K562 (cell line): Measurements from ENCODE around the gene HPD. TPM values are rescaled to one million over a fixed set of nuclear protein-coding genes. Genes with fewer than 3 reads are reported as not detected.

Source experiments
- ARID2 ChIP-seq: fragments of 450-650 bp; IDR thresholded peaks from 2 replicates; pipeline ENCODE4 v1.6.1; 2017; ENCODE audit warnings: antibody characterized with exemption, mild to moderate bottlenecking
- ELF1 ChIP-seq: fragments of 200-800 bp; sonication (Bioruptor generic); IDR thresholded peaks from 2 replicates; pipeline ENCODE4 v1.6.1; 2016; ENCODE audit warnings: missing genetic modification characterization, missing compliant biosample characterization
- KAT2B ChIP-seq: IDR thresholded peaks from one replicate; pipeline ENCODE4 v1.6.1; 2012; ENCODE audit warnings: low read depth, mild to moderate bottlenecking, control low read depth, inconsistent platforms, low read length, moderate library complexity
- LCOR ChIP-seq: sonication (generic); formaldehyde crosslinking; IDR thresholded peaks from 2 replicates; pipeline ENCODE4 v1.8.0; 2022; ENCODE audit warnings: mild to moderate bottlenecking, missing genetic modification reagents
- MXI1 ChIP-seq: IDR thresholded peaks from 2 replicates; pipeline ENCODE4 v1.6.1; 2011; ENCODE audit warnings: low read depth, mild to moderate bottlenecking, improper control_type of control experiment, low read length
- TAF15 ChIP-seq: fragments of 200-400 bp; formaldehyde crosslinking; IDR thresholded peaks from 2 replicates; pipeline ENCODE4 v1.6.1; 2017; ENCODE audit warnings: mild to moderate bottlenecking, low read depth, low read length, moderate library complexity
- TRIM25 ChIP-seq: fragments of 450-650 bp; IDR thresholded peaks from 2 replicates; pipeline ENCODE4 v1.7.0; 2016; ENCODE audit warnings: borderline replicate concordance
- ZNF280B ChIP-seq: fragments of 250-450 bp; sonication (Bioruptor Pico); IDR thresholded peaks from 2 replicates; pipeline ENCODE4 v1.5.1; 2021; ENCODE audit warnings: mild to moderate bottlenecking
- ZNF408 ChIP-seq: fragments of 250-450 bp; sonication (Bioruptor Pico); IDR thresholded peaks from 2 replicates; pipeline ENCODE4 v1.4.0; 2020; ENCODE audit warnings: low read depth, mild to moderate bottlenecking, moderate library complexity
- ZNF445 ChIP-seq: fragments of 250-450 bp; sonication (Bioruptor Pico); IDR thresholded peaks from 2 replicates; pipeline ENCODE4 v1.4.0; 2020; ENCODE audit warnings: low read depth, mild to moderate bottlenecking, moderate library complexity
- ZNF507 ChIP-seq: conservative IDR thresholded peaks from 2 replicates; pipeline ENCODE4 v1.6.1; 2017; ENCODE audit warnings: missing genetic modification characterization, missing compliant biosample characterization
- ZNF696 ChIP-seq: fragments of 250-450 bp; sonication (Bioruptor Pico); conservative IDR thresholded peaks from 2 replicates; pipeline ENCODE4 v1.4.0; 2020; ENCODE audit warnings: mild to moderate bottlenecking, moderate library complexity
- polyA plus RNA-seq, 8 experiments: library from polyadenylated mRNA; depleted of rRNA in 4 of 8; stranded (reverse) in 5 of 8; unstranded in 3 of 8; fragments of >200 nt; fragmentation: Nextera tagmentation in 2 of 8; fragmentation: Illumina TruSeq in 1 of 8; extraction: Ambion mirVana in 2 of 8; extraction: Trizol in 1 of 8; gene quantifications; 2 replicates each; pipeline versions ENCODE4 v1.2.1 to v1.2.3, GENCODE V29; 2011 to 2014; ENCODE audit warnings: inconsistent platforms in 1 of 8, missing spikeins in 1 of 8
- total RNA-seq, 7 experiments: library from RNA; depleted of rRNA in 6 of 7; stranded (reverse); fragments of >200 nt in 6 of 7; fragmentation: Illumina TruSeq in 2 of 7; extraction: Trizol in 2 of 7; gene quantifications; 2 replicates each; pipeline versions ENCODE4 v1.2.1 to v1.2.3, GENCODE V29; 2011 to 2021; ENCODE audit warnings: low replicate concordance in 1 of 7
- TF ChIP-seq, protein P1 (sequence below): fragments of 250-450 bp; sonication (Bioruptor Pico); IDR thresholded peaks from 2 replicates; pipeline ENCODE4 v1.8.0; 2022; ENCODE audit warnings: moderate library complexity, mild to moderate bottlenecking, inconsistent platforms
- TF ChIP-seq, protein P2 (sequence below): fragments of 250-450 bp; sonication (Bioruptor Pico); IDR thresholded peaks from 2 replicates; pipeline ENCODE4 v1.4.0; 2020
- TF ChIP-seq, protein P3 (sequence below): sonication (generic); formaldehyde crosslinking; IDR thresholded peaks from 2 replicates; pipeline ENCODE4 v1.8.0; 2022; ENCODE audit warnings: missing genetic modification reagents, mild to moderate bottlenecking, borderline replicate concordance
- TF ChIP-seq, protein P4 (sequence below): fragments of 250-450 bp; sonication (Bioruptor Pico); IDR thresholded peaks from 2 replicates; pipeline ENCODE4 v1.8.0; 2021; ENCODE audit warnings: moderate library complexity, mild to moderate bottlenecking, inconsistent platforms
- TF ChIP-seq, protein P5 (sequence below): sonication (generic); formaldehyde crosslinking; IDR thresholded peaks from 2 replicates; pipeline ENCODE4 v1.8.1; 2023; ENCODE audit warnings: mild to moderate bottlenecking, missing genetic modification reagents

The HPD gene
- total and polyA plus RNA-seq, 9 of the 15 experiments (the other 6 are each of a cell fraction or from before 2014, with no cell fraction given) = 0.06 to 0.29 (median 0.07) TPM; not detected in 4

- TF ChIP-seq, protein P1, sequence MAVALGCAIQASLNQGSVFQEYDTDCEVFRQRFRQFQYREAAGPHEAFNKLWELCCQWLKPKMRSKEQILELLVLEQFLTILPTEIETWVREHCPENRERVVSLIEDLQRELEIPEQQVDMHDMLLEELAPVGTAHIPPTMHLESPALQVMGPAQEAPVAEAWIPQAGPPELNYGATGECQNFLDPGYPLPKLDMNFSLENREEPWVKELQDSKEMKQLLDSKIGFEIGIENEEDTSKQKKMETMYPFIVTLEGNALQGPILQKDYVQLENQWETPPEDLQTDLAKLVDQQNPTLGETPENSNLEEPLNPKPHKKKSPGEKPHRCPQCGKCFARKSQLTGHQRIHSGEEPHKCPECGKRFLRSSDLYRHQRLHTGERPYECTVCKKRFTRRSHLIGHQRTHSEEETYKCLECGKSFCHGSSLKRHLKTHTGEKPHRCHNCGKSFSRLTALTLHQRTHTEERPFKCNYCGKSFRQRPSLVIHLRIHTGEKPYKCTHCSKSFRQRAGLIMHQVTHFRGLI = no peak
- TF ChIP-seq ELF1 (tag) (peak; percentile 81), TRIM25 (no peak), KAT2B (no peak), LCOR (peak; percentile 95), ARID2 (no peak), MXI1 (peak; percentile 93), ZNF445 (no peak), ZNF696 (CRISPR knock-in tag) (no peak), ZNF280B (CRISPR knock-in tag) (no peak), TAF15 (no peak), ZNF408 (no peak), ZNF507 (tag) (no peak)
- TF ChIP-seq, protein P2, sequence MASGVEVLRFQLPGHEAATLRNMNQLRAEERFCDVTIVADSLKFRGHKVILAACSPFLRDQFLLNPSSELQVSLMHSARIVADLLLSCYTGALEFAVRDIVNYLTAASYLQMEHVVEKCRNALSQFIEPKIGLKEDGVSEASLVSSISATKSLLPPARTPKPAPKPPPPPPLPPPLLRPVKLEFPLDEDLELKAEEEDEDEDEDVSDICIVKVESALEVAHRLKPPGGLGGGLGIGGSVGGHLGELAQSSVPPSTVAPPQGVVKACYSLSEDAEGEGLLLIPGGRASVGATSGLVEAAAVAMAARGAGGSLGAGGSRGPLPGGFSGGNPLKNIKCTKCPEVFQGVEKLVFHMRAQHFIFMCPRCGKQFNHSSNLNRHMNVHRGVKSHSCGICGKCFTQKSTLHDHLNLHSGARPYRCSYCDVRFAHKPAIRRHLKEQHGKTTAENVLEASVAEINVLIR (CRISPR knock-in tag) = peak; percentile 40
- TF ChIP-seq, protein P3, sequence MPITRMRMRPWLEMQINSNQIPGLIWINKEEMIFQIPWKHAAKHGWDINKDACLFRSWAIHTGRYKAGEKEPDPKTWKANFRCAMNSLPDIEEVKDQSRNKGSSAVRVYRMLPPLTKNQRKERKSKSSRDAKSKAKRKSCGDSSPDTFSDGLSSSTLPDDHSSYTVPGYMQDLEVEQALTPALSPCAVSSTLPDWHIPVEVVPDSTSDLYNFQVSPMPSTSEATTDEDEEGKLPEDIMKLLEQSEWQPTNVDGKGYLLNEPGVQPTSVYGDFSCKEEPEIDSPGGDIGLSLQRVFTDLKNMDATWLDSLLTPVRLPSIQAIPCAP = no peak
- TF ChIP-seq, protein P4, sequence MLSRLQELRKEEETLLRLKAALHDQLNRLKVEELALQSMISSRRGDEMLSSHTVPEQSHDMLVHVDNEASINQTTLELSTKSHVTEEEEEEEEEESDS = no peak
- TF ChIP-seq, protein P5, sequence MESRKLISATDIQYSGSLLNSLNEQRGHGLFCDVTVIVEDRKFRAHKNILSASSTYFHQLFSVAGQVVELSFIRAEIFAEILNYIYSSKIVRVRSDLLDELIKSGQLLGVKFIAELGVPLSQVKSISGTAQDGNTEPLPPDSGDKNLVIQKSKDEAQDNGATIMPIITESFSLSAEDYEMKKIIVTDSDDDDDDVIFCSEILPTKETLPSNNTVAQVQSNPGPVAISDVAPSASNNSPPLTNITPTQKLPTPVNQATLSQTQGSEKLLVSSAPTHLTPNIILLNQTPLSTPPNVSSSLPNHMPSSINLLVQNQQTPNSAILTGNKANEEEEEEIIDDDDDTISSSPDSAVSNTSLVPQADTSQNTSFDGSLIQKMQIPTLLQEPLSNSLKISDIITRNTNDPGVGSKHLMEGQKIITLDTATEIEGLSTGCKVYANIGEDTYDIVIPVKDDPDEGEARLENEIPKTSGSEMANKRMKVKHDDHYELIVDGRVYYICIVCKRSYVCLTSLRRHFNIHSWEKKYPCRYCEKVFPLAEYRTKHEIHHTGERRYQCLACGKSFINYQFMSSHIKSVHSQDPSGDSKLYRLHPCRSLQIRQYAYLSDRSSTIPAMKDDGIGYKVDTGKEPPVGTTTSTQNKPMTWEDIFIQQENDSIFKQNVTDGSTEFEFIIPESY = peak; percentile 91
Observed at GRCh38 chr12:121888478-121889273, 30.0 kb upstream of the HPD start, which contains the start of gene PSMD9 (continued).
